SW480 (cell line): Measurements from ENCODE around the gene U2AF2.

Source experiments
- DNase-seq: peaks from one replicate; pipeline ENCODE4 v3.0.0-alpha.2; 2016; ENCODE audit warnings: low spot score

The U2AF2 gene

DNA sequence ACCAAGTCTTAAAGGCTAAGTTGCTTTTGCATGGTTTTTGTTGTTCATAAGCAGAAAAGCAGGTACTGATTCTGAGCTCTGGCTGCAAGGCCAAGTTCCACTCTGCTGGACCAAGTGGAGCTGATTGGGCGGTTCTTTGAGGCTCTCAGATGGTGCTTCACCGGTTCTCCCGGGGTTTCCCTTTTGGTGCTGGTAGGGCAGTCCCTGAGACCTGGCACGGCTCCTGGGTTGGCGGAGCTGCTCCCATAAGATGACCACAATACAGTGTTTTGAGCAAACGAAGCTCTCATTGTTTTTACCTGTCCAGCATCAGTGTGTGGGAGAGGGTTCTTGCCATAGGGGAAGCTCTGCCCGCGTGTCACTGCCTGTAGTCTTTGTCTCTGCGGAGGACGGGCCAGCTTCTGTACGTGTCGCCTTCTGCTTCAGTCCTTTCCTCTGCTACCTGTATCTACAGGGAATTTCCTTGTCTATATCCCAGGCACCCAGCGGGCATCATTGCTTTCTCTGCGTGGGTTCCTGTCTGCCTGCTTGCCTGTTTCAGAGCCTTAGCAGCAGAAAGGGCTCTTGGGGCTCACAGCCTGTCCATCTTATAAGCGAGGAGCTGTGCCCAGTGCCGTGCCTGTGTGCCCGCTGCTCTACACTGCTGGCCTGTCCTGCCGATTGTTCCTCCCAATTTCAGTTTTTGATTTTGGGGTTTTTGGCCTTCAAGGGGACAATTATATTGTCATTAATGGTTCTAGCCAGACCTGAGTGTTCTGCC is 2.3 kb downstream of the U2AF2 start:
- DNase-seq: no peak

DNA sequence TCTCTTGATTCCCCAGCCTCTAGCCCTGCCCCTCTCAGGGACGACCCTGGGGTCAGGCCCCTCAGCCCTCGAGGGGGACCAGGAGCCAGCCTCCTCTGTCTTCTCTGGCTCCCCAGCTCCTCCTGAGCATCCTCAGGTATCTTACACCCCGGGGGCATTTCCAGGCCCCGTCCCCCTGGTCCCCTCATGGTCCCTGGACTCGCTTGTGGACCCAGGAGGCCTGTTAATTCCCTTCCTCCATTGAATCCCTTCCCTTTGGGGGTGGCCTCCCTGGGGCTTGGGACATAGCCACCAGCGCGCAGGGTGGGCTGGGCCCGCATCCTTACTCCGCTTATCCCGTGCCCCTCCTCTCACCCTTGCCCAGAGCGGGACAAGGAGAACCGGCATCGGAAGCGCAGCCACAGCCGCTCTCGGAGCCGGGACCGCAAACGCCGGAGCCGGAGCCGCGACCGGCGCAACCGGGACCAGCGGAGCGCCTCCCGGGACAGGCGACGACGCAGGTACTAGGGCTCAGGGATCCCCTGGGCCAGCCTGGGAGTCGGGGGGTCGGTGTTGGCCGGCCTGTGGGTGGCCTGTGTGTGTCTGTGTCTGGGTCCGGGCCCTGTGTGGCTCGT is 4.1 kb downstream of the U2AF2 start:
- no peak for DNase-seq

DNA sequence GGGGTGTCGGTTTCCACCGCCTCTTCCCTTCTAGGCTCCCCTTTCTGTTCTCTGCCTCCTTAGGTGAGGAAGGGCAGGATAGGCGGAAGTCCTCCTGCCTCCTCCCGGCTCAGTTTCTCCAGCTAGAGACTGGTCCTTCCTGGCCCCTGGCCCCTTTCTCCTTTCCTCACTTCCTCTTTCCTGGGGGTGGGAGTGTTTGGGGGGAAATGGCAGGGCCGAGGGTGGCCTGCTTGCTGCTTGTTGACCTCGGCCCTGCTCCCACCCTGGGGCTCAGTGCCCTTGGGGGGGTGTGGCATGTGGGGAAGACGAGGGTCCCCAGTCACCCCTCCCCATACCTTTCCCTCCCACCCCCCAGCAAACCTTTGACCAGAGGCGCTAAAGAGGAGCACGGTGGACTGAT is 5.0 kb downstream of the U2AF2 start:
- DNase-seq: no peak

DNA sequence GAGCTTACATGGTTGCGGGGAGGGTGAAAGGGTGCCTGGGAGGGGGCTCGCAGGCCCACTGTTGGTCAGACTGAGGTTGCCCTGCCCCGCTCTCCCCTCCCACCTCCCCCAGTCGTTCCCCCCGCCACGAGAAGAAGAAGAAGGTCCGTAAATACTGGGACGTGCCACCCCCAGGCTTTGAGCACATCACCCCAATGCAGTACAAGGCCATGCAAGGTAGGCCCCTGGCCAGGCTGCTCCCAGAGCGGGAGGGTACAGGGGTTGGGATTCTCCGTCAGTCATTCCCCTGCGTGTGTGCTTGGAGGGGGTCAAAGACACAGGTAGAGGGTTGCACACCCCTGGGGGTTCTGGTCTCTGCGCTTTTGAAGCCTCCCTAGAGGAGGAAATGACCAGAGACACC is 5.6 kb downstream of the U2AF2 start:
- no peak for DNase-seq

DNA sequence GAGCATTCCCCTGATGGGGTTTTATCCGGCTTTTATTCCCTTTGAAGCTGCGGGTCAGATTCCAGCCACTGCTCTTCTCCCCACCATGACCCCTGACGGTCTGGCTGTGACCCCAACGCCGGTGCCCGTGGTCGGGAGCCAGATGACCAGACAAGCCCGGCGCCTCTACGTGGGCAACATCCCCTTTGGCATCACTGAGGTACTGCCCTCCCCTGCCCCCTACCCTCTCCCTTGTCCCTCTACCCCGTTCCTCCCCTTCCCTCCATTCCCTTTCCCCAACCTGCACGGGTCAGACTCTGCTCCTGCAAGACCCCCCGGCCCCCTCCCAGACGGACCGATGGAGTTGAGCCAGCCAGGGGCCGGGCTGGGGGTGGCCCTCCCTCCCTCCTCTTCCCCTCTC is 6.2 kb downstream of the U2AF2 start:
- no peak for DNase-seq

DNA sequence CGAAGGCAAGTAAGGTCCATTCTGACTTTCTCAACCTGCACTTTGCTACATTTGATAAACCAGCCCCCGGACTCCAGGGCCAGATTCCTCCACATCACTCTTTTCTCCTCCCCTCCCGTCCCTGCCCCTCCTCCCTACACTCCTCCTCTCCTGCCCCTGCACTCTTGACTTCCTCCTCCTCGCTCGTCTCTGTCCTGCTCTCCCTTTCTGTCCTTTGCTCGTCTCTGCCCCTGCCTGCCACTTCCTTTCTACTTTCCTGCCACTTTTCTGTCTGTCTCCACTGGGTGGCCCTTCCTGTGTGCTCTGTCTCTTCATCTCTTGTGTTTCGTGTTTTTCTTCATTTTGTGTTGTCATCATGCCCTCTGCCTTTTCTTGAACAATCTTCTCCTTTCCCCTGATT is 7.0 kb downstream of the U2AF2 start:
- no peak for DNase-seq

DNA sequence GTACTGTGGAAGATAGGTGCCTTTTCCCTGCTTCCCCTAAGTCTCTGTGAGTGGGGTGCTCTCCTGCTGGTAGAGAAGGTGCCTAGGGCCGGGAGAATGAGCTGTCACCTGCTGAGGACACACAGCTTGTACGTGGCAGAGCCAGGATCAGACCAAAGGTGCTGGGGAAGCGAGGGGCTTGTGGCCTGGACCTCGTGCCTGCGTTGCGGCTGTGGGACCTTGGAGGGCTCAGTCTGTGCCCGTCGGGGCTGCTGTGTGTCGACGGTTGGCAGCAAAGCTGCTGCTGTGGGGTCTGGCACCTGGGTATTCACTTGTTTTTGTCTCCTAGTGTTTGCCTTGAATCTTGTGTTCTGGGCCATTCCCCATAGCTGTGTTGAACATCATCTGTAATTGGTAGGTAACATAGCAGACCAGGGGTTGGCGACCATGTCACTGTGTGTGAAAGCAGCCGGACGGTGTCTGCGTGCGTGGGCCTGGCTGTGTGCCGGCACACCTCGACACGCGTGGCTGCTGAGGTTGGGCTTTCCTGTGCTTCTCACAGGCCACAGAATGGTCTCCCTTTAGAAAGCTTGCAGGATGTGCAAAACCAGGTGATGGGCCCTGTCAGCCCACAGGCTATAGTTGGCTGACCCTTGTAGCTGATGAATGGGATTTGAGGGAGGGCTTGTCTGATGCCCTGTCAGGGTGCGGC is 9.2 kb downstream of the U2AF2 start:
- DNase-seq: no peak

DNA sequence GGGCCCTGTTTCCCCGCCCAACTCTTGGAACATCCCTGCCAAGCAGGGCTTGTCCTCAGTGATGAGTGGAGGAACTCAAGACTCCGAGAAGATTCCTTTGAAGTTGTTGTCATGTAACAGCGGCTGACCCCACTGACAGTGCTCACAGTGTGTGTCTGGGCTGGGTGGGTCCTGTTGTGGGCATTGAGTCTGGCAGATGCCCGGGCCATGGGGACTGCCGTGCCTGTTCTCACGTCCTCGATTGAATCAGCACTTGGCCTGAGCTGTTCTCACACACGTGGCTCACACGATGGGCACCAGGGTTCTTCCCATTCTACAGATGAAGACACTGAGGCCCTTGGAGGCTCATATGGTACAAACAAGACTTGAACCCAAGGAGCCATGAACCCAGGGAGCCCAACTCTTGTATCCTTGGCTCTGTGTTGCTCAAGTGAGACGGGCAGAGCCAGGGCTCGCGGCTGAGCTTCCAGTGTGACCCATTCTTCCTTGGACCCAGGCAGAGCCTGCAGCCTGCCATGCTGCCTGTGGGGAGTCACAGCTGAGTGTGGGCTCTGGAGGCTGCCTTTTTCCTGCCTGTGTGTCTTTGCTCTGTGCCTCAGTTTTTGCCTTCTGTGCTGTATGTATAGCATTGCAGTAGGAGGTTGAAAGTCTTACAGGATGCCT is 11.6 kb downstream of the U2AF2 start:
- no peak for DNase-seq

DNA sequence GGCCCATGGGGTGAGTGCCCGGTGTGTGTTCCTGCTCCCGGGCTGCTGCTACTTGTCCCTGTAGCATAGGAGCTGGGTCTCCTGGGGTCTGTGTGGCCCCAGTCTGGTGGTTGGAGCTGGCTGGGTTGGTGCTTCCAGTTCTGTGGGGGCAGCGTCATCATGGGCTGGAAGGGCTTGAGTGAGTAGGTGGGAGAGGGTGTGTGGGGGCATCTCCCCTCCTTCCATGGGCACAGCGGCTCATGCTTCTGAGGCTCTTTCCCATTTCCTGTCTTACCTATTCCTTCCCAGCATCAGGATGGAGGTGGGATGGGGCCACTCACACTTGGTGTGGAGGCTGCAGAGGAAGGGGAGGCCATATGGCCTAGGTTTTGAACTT is 12.2 kb downstream of the U2AF2 start:
- DNase-seq: no peak

DNA sequence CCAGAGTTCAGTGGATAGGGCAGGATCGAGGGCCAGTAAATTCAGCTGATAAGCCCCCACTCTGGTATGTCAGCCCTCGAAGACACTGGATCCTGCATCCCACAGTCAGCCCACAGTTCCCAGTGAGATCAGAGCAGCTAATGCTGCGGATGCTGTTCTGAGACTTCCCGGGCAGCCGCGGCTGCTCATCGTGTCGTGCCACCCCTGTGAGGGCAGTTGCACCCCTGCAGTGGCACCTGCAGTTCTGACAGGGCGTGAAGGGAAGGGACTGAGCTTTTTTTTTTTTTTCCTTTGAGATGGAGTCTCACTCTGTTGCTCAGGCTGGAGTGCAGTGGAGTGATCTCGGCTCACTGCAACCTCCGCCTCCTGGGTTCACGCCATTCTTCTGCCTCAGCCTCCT is 12.7 kb downstream of the U2AF2 start:
- no peak for DNase-seq

DNA sequence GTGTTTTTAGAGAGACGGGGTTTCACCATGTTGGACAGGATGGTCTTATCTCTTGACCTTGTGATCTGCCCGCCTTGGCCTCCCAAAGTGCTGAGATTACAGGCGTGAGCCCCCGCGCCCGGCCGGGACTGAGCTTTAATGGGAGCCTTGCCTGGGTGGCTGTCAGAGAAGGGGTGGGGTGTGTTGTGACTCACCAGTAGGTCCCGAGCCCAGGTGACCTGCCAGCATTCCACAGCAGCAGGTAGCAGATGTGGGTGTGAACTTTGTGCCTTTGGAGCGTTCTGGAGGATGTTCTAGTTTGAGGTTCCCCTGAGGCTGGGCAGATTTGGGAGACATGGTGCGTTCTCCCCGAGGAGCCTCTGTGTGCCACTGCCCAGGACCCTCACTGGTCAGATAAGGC is 13.1 kb downstream of the U2AF2 start:
- DNase-seq: peak; percentile 75

DNA sequence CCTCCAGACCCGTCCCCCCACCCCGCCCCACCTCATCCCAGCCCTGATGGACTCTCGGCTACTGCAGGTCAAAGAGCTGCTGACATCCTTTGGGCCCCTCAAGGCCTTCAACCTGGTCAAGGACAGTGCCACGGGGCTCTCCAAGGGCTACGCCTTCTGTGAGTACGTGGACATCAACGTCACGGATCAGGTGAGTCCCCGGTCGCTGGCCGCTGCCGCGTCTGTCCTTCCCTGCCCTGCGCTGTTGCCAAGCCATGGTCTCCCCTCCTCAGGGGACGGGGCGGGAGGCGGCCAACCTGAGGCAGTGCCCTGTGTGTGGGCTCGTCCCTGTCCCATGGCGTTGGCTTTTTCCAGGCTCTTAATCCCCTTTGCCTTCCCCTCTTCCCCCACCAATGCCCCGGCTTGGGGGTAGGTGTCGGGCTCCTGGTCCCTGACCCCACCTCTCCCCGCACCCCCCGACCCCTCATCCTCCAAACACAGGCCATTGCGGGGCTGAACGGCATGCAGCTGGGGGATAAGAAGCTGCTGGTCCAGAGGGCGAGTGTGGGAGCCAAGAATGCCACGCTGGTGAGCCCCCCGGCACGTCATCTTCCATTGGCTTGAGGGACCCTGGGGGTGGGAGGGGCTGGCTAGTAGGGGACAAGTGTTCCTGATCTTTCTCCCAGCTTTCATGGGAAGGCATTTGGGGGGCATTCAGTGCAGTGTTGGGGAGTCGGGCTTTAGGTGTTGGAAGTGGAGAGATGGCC is 13.9 kb downstream of the U2AF2 start:
- no peak for DNase-seq

DNA sequence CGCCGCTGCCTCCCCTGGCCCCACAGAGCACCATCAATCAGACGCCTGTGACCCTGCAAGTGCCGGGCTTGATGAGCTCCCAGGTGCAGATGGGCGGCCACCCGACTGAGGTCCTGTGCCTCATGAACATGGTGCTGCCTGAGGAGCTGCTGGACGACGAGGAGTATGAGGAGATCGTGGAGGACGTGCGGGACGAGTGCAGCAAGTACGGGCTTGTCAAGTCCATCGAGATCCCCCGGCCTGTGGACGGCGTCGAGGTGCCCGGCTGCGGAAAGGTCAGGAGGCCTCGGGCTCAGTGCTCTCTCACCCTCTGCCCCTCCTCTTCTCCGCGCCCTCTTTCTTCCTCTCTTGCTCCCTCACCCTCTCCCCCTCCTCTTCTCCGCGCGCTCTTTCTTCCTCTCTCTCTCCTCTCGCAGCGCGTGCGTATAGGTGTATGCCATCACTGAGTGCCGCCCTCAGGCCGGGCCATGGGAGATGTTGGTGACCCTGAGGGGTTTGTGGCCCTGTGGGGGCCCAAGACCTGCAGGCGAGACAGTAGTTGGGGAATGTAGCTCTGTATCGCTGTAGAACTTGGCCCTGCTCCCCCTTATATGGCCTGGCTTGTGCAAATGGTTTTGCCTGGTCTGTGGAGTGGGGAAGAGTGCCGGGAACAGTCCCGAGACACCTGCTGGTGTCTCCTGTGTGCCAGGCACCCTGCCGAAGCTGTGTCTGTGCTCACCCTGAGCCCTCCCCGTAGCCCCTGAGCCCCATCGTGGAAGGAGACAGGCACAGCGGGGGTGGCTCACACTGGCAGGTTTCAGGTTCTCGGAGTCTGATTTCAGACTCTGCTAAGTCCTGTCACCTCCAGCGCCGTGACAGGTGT is 14.8 kb downstream of the U2AF2 start:
- DNase-seq: no peak

DNA sequence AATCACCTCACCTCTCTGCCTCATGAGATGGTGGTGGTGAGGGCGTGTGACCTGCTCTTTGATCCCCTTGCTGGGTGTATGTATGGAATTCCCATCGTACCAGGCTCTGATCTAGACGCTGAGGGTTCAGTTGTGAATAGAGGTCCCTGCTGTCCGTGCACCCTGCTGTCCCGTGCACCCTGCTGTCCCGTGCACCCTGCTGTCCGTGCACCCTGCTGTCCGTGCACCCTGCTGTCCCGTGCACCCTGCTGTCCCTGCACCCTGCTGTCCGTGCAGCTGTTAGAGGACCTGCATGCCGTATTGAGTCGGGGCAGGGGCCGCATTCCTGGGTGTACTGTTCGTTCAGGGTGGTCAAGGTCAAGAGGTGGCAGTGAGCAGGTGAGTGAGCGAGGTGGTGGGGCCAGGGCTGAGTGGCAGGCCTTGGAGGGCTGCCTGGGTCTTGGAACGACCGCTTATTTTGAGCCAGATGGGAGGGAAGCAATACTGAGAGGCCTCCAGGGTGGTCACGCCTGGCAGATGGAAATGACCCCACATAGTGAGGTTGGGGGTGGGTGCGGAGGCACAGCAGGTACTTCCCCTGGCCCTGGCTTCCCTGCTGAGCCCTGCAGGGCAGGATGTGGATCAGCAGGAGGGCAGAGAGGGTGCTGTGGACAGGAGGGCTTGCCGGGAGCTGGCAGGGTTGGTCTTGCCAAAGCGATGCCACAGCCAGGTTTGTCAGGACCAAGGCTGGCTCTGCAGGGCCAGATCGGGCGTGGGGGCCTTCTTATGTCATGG is 15.6 kb downstream of the U2AF2 start:
- no peak for DNase-seq

DNA sequence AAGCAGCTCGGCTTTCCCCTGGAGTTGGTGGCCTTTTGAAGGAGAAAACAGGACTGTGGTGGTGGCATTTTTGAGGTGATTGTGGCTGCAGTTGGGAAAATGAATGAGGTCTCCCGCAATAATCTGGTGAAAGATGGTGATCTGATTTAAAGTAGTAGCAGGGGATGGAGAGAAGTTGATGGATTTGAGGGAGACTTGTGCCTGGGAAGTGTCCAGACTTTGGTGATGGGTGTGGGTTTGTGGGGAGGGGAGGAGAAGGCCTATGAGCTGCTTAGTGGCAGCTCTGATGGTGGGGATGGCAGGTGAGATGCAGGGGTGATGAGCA is 16.2 kb downstream of the U2AF2 start:
- no peak for DNase-seq

DNA sequence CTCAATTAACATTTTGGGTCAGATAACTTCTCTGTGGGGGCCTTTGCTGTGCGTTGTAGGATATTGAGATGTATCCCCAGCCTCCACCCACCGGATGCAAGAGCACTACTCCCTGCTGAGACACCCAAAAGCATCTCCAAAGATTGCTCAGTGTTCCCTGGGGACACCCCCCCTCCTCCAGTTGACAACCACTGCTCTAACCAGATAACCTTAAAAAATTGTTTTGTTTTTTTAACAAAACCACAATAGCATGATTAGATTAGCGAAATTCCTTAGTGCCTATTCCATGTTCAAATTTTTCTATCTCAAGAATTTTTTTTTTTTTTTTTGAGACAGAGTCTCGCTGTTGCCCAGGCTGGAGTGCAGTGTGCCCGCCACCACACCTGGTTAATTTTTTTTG is 17.6 kb downstream of the U2AF2 start:
- DNase-seq: no peak

DNA sequence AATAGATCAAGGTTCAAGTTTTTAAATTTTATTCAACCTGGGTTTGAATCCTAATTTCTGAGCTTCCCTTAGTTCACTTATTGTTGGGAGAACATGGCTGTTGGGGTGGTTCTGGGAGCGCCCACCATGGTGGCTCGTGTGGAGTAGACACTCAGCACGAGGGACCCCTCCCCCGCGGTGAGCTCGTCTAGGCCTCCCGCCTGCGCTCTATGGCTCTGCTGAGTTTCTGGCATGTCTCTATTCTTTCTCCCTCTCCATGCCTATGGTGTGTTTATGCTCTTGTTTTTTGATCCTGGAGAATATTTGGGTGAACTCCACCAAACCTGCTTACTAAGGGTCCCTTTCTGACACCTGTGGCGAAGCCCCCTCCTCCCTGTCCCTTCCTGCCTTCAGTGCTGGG is 18.6 kb downstream of the U2AF2 start:
- DNase-seq: no peak

DNA sequence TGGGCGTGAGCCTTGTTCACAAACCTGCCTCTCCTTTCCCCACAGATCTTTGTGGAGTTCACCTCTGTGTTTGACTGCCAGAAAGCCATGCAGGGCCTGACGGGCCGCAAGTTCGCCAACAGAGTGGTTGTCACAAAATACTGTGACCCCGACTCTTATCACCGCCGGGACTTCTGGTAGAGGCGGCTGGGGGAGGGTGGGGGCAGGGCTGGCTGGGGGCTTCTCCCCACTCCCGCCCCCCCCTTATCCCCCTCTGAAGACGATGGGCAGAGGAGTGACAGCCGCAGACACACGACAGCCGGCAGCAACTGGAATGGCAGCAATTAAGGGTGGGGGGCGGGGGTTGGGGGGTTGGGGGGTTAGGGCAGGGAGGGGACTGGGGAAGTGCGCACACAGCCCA is 19.1 kb downstream of the U2AF2 start:
- no peak for DNase-seq

DNA sequence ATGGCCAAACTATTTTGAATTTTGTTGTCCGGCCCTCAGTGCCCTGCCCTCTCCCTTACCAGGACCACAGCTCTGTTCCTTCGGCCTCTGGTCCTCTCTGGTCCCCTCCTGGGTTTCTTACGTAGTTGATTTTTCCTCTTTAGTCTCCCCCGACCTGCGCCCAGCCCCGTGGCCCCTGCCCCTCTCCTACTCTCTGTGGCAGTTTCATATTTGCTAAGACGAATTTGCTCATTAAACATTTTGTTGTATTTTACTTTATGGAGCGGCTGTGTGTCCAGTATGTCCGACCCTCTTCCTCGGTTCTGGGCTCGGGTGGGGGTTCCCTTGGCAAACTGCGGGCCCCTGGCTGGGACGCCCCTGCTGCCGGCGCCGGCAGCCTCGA is 19.6 kb downstream of the U2AF2 start:
- no peak for DNase-seq

DNA sequence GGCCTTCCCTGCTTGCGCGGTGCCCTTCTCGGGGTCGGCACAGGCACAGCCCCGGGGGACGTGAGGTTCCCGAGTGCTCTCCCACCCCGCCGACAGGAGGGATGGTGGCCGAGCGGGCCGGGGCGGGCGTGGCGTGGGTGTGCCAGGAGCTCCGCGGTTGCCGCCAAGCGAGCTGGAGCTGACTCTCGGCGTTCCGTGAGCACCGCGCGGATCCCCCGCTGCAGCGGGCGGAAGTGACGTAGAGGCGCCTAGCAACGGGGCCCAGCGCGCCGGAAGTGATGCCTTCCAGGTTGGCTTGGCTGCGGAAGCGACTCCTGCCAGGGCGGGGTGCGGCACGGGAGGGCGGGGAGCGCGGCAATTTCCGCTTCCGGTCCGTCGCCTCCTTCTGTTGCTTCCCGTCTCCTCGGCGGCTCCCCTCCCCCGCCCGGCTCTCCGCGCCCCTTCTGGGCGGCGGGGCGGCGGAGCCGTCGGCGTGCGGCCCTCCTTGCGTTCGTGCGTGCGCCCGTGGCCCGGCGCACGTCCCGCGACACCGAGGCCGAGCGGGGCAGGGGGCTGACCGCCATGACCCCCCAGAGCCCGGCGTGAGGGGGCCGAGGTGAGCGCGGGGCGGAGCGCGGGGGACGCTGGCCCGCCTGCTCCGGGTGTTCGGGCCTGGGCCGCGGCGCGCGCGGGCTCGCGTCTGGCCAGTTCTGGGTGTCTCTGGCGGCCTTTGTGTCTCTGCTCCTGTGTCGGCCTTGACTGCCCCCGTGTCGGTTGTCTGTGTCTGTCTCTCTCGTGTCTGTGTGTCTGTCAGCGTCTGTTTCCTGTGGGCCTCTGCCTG is 20.2 kb downstream of the U2AF2 start, which contains the start of gene EPN1:
Gene EPN1 (plus strand): TSS at position 386 of the 820 bp plus-strand sequence. CDS start 3,402 bp downstream, outside the sequence.
- peak; percentile 98 for DNase-seq
